Measurements from ENCODE around the gene CDH4. TPM values are rescaled to one million over a fixed set of nuclear protein-coding genes. Genes with fewer than 3 reads are reported as not detected.

CDH4 gene
- total and polyA plus RNA-seq, 2 of the 8 experiments (the other 6 are each of a cell fraction or from before 2014, with no cell fraction given), result 4.3 to 7.9 TPM

GRCh38 chr20:61771805-61772350 is 519.8 kb downstream of the CDH4 start:
- H2BK5ac ChIP-seq (ENCODE audit: low read depth, low read length), result no peak overlapping the region
- POLR2A ChIA-PET (ENCODE audit: partially characterized antibody), result no interaction called here
- no peak overlapping the region for H2AK5ac ChIP-seq (ENCODE audit: low read depth, low read length)
- H3K4me2 ChIP-seq (ENCODE audit: insufficient read depth in 1 of 2, low read depth in 2 of 2, low read length in 2 of 2), result no peak overlapping the region
- no peak overlapping the region for H2BK12ac ChIP-seq (ENCODE audit: low read depth, low read length)
- H3K23me2 ChIP-seq (ENCODE audit: low read depth, low read length), result no peaks in the 10 kb centered on the region
- no peak overlapping the region for H3K4me3 ChIP-seq (ENCODE audit: extremely low read depth in 1 of 4, insufficient read depth in 2 of 4, low read depth in 3 of 4, low read length in 4 of 4)
- no peaks in the 10 kb centered on the region for H3K36me3 ChIP-seq (ENCODE audit: control insufficient read depth in 2 of 4, insufficient read depth in 4 of 4, low read length in 3 of 4)
- H3K56ac ChIP-seq (replicated peaks; ENCODE audit: insufficient read length, low read depth, low read length), result no peak overlapping the region
- no peak overlapping the region for H3K23ac ChIP-seq (ENCODE audit: insufficient read length)
- H3K9me3 ChIP-seq (ENCODE audit: insufficient read depth in 2 of 2, low read depth in 1 of 2, low read length in 1 of 2), result no peaks in the 10 kb centered on the region
- DNase-seq (ENCODE audit: low read depth in 1 of 2, low spot score in 2 of 2) (no peak), FAIRE-seq (no peak)
- TF ChIP-seq JUN (IDR thresholded peaks at IDR 0.05; ENCODE audit: low read depth, low read length) (no peak), NRF1 (IDR thresholded peaks at IDR 0.05; ENCODE audit: low read depth, low read length) (no peak), SP4 (IDR thresholded peaks at IDR 0.05; ENCODE audit: low read length) (no peak), RAD21 (IDR thresholded peaks at IDR 0.05 in 1 of 2, conservative IDR thresholded peaks at IDR 0.05 in 1 of 2; ENCODE audit: low read depth in 2 of 2, low read length in 2 of 2) (no peak)
- no peak overlapping the region for H3K27ac ChIP-seq (ENCODE audit: low read depth, low read length)
- no peaks in the 10 kb centered on the region for H4K20me1 ChIP-seq (replicated peaks in 1 of 2; ENCODE audit: control insufficient read depth in 1 of 2, insufficient read depth in 2 of 2, low read length in 2 of 2)
- 96% methylated on average over 8 of the region's 8 CpGs; no CpG with 5 or more reads in 1 of the 2 experiments for WGBS, 2 experiments (ENCODE audit: extremely low coverage in 1 of 2, insufficient coverage in 1 of 2, insufficient read length in 1 of 2, insufficient replicate concordance in 2 of 2, low coverage in 1 of 2, low lambda C conversion rate in 2 of 2, missing lambda C conversion rate in 1 of 2)
- no peak overlapping the region for H2BK20ac ChIP-seq (ENCODE audit: low read length)
- H3K4me1 ChIP-seq (replicated peaks in 1 of 4; ENCODE audit: control insufficient read depth in 3 of 4, insufficient read depth in 4 of 4, low read length in 3 of 4), result no peaks in the 10 kb centered on the region
- no peak overlapping the region for H2BK120ac ChIP-seq (replicated peaks; ENCODE audit: low read depth, low read length)
- H4K5ac ChIP-seq (ENCODE audit: insufficient read length, low read depth, low read length), result no peak overlapping the region
- no peak overlapping the region for H3K14ac ChIP-seq (ENCODE audit: insufficient read length)
- no peak overlapping the region for H3K4ac ChIP-seq (replicated peaks; ENCODE audit: insufficient read length, low read depth, low read length)
- H3K9ac ChIP-seq (replicated peaks in 1 of 4; ENCODE audit: extremely low read depth in 1 of 4, low read depth in 3 of 4, low read length in 3 of 4), result no peak overlapping the region
- no peak overlapping the region for H3K18ac ChIP-seq (ENCODE audit: extremely low read depth, low read length)
- H4K8ac ChIP-seq (ENCODE audit: extremely low read depth, insufficient read depth, low read length), result no peak overlapping the region
- CTCF ChIA-PET (ENCODE audit: partially characterized antibody), result no interaction called here
- no peak overlapping the region for H4K91ac ChIP-seq (replicated peaks; ENCODE audit: insufficient read length, low read length)
- no peaks in the 10 kb centered on the region for H3K79me1 ChIP-seq (ENCODE audit: low read depth, low read length)
- peaks cover 0 to 3% (median 0%) of the 10 kb centered on the region in 4 experiments; a peak in 2 of 7 replicates for H3K27me3 ChIP-seq (replicated peaks in 1 of 4; ENCODE audit: control insufficient read depth in 3 of 4, extremely low read depth in 1 of 4, insufficient read depth in 3 of 4, low read length in 3 of 4)
- H2BK15ac ChIP-seq (ENCODE audit: low read length), result no peak overlapping the region
- H2AFZ ChIP-seq (ENCODE audit: low read length), result no peak overlapping the region
- H3K79me2 ChIP-seq (ENCODE audit: control insufficient read depth in 1 of 2, insufficient read depth in 2 of 2, low read length in 2 of 2), result no peaks in the 10 kb centered on the region

All from H1 (cell line).